SJCRH30 (cell line): ENCODE results near the gene SSC5D. TPM values are rescaled to one million over a fixed set of nuclear protein-coding genes. Genes with fewer than 3 reads are reported as not detected.
"Not testable (repeated sequence)": the region's sequence is repeated elsewhere in the genome, so short reads cannot be mapped to it uniquely, and the experiment has no call there.

Experiments used
- DNase-seq, 2 experiments: peaks; one replicate each; pipeline ENCODE4 v3.0.0-alpha.2; 2015 to 2020
- H3K27ac ChIP-seq: fragments of 250-450 bp; sonication (Bioruptor Pico); 2 replicates; pipeline ENCODE4 v1.5.1; 2020; ENCODE audit warnings: mild to moderate bottlenecking, moderate library complexity
- H3K27me3 ChIP-seq: fragments of 250-450 bp; sonication (Bioruptor Pico); 2 replicates; pipeline ENCODE4 v1.5.1; 2020; ENCODE audit warnings: mild to moderate bottlenecking, moderate library complexity
- H3K36me3 ChIP-seq: fragments of 250-450 bp; sonication (Bioruptor Pico); 2 replicates; pipeline ENCODE4 v1.5.1; 2020; ENCODE audit warnings: mild to moderate bottlenecking, moderate library complexity
- H3K4me1 ChIP-seq: fragments of 250-450 bp; sonication (Bioruptor Pico); 2 replicates; pipeline ENCODE4 v1.5.1; 2020; ENCODE audit warnings: mild to moderate bottlenecking, moderate library complexity
- H3K4me3 ChIP-seq: fragments of 250-450 bp; sonication (Bioruptor Pico); 2 replicates; pipeline ENCODE4 v1.5.1; 2020; ENCODE audit warnings: mild to moderate bottlenecking, moderate library complexity
- H3K9me3 ChIP-seq: fragments of 250-450 bp; sonication (Bioruptor Pico); replicated peaks from 2 replicates; pipeline ENCODE4 v1.5.1; 2020; ENCODE audit warnings: mild to moderate bottlenecking, moderate library complexity
- total RNA-seq: library from RNA; depleted of rRNA; stranded (reverse); fragments of >200 nt; shearing (Covaris generic); gene quantifications from 2 replicates; pipeline ENCODE4 v1.2.3, GENCODE V29; 2014

The SSC5D gene
- total RNA-seq, 1 experiment from 2014 or later, result 3.1 TPM

DNA sequence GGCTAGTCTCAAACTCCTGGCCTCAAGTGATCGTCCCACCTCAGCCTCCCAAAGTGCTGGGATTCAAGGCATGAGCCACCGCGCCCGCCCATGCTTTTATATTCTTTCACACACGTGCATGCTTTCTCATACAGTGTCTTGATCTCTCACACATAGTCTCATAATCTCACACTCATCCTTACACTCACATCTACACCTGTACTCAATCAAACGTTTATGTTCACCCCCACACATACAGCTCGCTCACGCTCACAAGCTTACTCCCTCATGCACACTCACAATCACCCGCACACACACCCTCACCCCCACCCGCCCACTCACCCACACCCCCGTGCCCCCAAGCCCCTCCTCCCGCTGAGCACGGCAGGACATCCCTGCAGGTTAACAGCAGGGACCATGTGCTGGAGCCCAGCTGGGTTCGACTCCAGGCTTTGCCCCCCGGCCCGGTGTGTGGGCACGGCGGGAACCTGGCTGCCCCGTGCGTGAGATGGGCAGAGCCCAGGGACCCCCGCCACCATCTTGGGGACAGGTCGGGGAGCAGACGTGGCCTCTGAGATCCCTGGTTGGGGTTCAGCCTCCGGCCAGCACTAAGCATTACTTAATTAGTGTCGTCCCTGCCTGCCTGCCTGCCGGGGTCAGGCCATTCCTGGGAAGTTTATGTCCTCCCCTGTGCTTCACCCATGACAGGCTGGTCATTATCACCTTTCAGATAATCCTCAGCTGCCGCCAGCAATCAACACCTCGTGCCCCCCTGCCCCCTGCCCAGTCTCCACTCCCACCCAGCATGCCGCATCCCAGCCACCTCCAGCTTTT lies 37.3 kb downstream of the SSC5D start:
- H3K4me1 ChIP-seq, result peaks cover 37% of the 10 kb centered on the region
- no peaks in the 10 kb centered on the region for H3K36me3 ChIP-seq
- H3K4me3 ChIP-seq, result peak overlapping the region; percentile 27
- H3K27me3 ChIP-seq, result no peaks in the 10 kb centered on the region
- H3K27ac ChIP-seq, result peak overlapping the region; percentile 63
- no peaks in the 10 kb centered on the region for H3K9me3 ChIP-seq
- peak; percentile 77 to 80 for DNase-seq

DNA sequence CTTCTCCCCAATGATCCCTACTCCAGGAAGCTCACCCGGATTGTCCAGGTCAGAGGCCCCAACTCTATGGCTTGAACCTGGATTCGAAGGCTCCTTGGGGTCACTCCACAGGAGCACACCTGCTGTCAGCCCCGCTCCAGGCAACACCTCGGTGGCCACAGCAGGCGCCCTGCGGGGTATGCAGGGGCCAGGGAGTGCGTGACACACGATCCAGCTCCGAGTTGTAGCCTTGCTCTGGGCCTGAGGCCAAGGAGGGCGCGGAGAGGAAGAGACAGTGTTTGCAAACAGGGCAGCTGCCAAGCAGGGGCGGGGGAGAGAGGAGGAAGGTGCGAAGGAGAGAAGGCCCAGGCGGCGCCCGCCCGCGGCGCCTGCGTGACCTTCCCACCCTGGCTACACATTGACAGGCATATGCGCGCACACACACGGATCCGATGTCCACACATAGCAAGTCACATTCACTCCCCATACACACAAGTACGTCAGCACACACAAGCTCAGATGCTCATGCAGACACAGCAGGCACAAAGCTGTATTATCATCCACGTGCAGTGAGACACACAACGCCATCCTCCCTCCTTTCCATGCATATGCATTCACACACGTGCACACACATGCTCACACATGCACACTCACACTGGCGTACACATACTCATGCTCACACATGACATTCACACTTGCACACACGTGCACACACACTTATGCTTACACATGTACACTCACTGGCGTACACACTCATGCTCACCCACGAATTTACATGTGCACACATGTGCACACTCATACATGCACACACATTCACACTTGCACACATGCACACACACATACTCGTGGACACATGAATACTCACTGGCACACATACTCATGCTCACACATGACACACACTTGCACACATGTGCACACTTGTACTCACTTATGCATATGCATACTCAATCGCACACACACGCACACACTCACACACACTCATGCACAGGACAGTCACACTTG lies 38.3 kb downstream of the SSC5D start:
- no peaks in the 10 kb centered on the region for H3K27me3 ChIP-seq
- H3K27ac ChIP-seq, result peak overlapping the region; percentile 63
- no peak overlapping the region; the same call in 1 of the 2 replicates for H3K4me3 ChIP-seq
- H3K36me3 ChIP-seq, result no peaks in the 10 kb centered on the region
- H3K9me3 ChIP-seq, result no peaks in the 10 kb centered on the region
- peak; percentile 95 to 97 for DNase-seq
- peaks cover 33% of the 10 kb centered on the region for H3K4me1 ChIP-seq

DNA sequence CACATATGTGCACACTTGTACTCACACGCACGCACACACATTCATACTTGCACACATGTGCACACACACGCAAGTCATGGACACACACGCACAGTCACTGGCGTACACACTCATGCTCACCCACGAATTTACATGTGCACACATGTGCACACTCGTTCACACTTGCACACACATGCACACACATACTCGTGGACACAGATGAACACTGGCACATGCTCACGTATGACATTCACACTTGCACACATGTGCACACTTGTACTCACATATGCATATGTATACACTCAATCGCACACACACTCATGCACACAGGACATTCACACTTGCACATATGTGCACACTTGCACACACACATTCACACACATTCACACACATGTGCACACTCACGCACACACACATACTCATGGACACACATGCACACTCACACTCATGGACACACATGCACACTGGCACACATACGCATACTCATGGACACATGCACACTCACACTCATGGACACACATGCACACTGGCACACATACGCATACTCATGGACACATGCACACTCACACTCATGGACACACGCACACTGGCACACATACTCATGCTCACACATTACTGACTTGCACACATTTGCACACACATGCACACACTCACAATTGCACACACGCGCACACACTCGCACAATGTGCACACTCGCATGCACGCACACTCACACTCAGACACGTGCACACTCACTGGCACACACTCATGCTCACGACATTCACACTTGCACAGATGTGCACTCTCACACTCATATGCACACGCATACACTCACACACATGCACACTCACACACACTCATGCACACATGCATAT lies 39.2 kb downstream of the SSC5D start:
- Histone ChIP-seq H3K27me3 (no peaks in the 10 kb centered on the region), H3K36me3 (no peaks in the 10 kb centered on the region), H3K27ac (no peak overlapping the region), H3K4me3 (no peak overlapping the region), H3K4me1 (peaks cover 26% of the 10 kb centered on the region), H3K9me3 (no peaks in the 10 kb centered on the region)
- DNase-seq, result no peak

DNA sequence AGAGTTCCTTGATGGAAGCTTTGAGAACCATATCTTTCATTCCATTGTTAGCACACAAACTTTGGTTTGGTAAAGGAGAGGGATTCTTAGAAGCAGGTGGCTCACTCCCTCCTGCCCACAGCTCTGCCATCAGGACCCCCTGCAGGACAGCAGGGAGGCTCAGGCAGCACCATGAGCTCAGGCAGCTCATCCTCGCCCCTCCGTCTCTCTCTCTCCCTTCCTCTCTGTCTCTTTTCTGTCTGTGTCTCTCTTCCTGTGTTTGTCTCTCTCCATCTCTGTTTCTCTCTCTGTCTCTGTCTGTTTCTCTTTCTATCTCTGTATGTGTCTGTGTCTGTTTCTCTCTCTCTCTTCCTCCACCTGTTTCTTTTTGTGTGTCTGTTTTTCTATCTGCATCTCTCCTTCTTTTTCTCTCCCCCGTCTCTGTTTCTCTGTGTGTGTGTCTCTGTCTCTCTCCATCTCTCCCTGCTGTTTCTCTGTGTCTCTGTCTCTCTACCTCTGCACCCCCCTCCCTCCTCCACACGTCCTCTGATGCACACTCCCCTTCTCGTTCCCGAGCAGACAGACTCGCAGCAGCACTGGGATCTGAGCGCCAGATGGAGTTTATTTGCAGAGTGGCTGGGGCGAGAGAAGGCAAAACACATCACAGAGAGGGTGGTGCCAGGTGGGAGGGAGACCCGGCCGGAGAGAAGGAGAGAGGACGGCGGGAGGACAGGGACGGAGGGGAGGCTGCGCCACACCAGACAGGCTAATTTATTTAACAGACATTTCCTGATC lies 40.0 kb downstream of the SSC5D start:
- Histone ChIP-seq H3K27me3 (no peaks in the 10 kb centered on the region), H3K36me3 (no peaks in the 10 kb centered on the region; the same call in 1 of the 2 replicates), H3K27ac (peak overlapping the region; percentile 15; the same call in 1 of the 2 replicates), H3K4me1 (peaks cover 26% of the 10 kb centered on the region), H3K4me3 (no peak overlapping the region), H3K9me3 (no peaks in the 10 kb centered on the region)
- DNase-seq, result peak; percentile 56 to 64

DNA sequence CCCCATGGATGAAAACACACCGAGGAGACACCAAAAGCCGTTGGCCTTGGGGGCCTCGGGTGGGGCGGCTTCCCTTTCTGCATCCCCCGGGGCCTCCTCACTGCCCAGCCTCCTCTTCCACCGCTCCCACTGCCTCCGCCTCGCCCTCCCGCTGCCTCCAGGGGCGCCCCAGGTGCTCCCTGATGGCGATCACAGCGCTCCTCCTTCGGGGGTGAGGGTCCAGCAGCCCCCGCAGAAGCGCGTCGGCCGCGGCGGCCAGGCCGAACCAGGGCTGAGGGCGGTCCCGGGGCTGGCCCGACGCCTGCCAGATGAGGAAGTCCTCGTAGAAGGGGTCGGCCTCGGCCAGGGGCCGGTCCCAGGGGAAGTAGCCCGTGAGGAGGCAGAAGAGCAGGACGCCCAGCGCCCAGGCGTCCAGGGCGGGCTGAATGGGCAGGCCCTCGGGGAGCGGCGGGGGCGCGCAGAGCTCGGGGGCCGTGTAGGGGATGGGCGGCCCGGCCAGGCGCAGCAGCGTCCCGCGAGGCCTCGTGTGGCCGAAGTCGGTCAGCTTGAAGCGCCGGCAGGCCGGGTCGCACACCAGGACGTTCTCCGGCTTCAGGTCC lies 41.5 kb downstream of the SSC5D start:
- H3K4me3 ChIP-seq, result no peak overlapping the region
- no peaks in the 10 kb centered on the region for H3K9me3 ChIP-seq
- no peak overlapping the region for H3K27ac ChIP-seq
- H3K27me3 ChIP-seq, result no peaks in the 10 kb centered on the region
- no peaks in the 10 kb centered on the region; the same call in 1 of the 2 replicates for H3K36me3 ChIP-seq
- H3K4me1 ChIP-seq, result peaks cover 26% of the 10 kb centered on the region
- no peak for DNase-seq

DNA sequence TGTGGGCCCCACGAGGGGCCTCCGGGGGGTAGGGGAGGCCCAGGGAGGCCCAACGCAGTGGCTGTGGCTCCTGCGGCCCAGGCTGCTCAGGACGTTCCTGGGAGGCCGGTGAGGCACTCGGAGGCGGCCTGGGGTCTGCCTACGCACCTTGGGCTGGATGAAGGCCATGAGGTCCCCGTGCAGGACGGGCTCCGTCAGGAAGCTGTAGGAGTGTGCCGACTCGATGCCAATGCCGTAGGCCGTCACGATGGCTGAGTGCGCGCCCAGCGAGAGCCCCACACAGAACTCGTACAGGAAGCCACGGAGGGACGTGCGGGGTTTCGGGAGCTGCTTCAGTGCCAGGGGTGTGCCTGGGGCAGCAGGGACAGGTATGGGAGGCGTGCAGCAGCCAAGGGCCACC lies 42.8 kb downstream of the SSC5D start:
- Histone ChIP-seq H3K9me3 (no peaks in the 10 kb centered on the region), H3K4me1 (peaks cover 25% of the 10 kb centered on the region), H3K4me3 (no peak overlapping the region), H3K36me3 (no peaks in the 10 kb centered on the region; the same call in 1 of the 2 replicates), H3K27me3 (no peaks in the 10 kb centered on the region), H3K27ac (no peak overlapping the region)
- no peak for DNase-seq

DNA sequence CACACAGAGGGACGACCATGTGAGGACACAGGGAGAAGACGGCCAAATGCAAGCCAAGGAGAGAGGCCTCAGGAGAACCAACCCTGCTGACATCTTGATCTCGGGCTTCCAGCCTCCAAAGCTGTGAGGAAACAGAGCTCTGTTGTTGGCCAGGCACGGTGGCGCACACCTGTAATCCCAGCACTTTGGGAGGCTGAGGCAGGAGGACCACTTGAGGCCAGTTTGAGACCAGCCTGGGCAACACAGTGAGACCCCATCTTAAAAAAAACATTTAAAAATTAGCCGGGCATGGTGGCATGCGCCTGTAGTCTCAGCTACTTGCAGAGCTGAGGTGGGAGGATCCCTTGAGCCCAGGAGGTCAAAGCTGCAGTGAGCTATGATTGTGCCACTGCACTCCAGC lies 46.0 kb downstream of the SSC5D start:
- not testable (repeated sequence) for H3K36me3 ChIP-seq, H3K27ac ChIP-seq, DNase-seq, H3K9me3 ChIP-seq, H3K4me3 ChIP-seq, H3K27me3 ChIP-seq
- peaks cover 24% of the 10 kb centered on the region for H3K4me1 ChIP-seq

DNA sequence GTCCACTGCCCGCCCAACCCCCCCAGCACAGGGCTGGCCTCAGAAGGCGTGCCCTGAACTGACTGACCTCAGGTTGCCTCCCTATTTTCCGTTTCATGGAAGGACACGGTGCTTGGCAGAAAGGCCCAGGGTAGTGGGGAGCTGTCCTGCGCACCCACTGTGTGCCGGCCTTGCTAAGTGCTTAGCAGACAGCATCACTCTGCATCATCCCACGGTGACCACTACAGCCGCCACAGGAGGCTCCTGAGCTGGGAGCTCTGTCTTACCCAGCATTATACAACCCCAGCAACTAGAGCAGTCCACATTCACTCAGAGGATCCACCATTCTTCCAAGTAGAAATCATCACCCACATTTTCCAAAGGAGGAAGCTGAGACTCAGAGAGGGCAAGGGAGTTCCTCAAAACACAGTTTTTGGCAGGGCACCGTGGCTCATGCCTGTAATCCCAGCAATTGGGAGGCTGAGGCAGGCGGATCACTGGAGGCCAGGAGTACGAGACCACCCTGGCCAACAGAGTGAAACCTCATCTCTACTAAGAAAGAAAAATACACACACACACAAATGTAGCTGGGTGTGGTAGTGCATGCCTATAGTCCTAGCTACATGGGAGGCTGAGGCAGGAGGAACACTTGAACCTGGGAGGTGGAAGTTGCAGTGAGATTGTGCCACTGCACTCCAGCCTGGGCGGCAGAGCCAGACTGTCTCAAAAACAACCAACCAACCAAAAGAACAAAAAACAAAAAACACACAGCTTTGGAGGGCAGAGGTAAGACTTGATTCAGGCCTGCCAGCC lies 47.1 kb downstream of the SSC5D start:
- Histone ChIP-seq H3K9me3 (no peaks in the 10 kb centered on the region), H3K36me3 (no peaks in the 10 kb centered on the region; the same call in 1 of the 2 replicates), H3K27ac (no peak overlapping the region), H3K4me1 (peaks cover 29% of the 10 kb centered on the region), H3K27me3 (no peaks in the 10 kb centered on the region), H3K4me3 (no peak overlapping the region)
- no peak for DNase-seq

DNA sequence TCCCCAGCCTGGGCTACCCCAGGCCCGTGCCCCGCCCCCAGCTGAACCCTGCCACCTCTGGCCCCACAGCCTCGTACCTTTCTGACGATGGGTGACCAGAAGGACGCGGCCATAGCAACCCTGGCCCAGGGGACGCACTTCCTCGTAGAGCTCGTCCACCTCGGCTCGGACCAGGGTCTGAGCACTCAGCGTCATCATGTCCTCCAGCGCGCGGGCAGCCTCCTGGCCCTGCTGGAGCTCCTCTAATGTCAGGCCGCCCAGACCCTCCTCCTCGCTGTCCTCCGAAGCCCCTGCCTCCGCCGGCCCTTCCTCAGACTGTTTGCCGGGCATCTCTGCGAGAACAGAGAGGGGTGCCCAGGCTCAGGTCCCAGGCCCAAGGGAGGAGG lies 47.7 kb downstream of the SSC5D start:
- peaks cover 35% of the 10 kb centered on the region for H3K4me1 ChIP-seq

DNA sequence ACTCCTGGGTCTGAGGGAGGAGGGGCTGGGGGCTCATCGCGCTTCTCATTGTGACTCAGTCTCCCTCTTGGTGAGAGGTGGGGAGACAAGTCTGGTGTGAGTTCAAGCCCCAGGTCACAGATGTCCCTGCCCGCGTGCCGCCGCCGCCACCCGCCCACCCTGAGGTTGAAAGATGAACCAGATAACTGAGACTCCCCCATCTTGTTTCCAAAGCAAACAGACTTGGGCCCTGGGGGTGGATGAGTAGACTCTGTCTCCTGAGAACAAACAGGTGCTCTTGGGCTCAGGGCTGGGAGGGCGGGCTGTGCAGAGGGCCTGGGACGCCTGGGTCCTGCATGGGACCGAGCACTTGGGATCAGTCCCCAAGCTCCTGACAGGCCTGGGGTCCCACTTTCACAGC lies 48.1 kb downstream of the SSC5D start:
- H3K36me3 ChIP-seq, result no peaks in the 10 kb centered on the region; the same call in 1 of the 2 replicates
- no peaks in the 10 kb centered on the region for H3K9me3 ChIP-seq
- peak overlapping the region; percentile 56 for H3K4me3 ChIP-seq
- peak; percentile 47 to 57 for DNase-seq
- H3K4me1 ChIP-seq, result peaks cover 36% of the 10 kb centered on the region
- H3K27ac ChIP-seq, result no peak overlapping the region
- H3K27me3 ChIP-seq, result no peaks in the 10 kb centered on the region

More for the DNA sequence above, 47.7 kb downstream of the SSC5D start:
- no peak overlapping the region for H3K27ac ChIP-seq
- no peaks in the 10 kb centered on the region for H3K27me3 ChIP-seq
- peak overlapping the region; percentile 56 for H3K4me3 ChIP-seq
- no peaks in the 10 kb centered on the region for H3K9me3 ChIP-seq
- DNase-seq, result no peak
- no peaks in the 10 kb centered on the region; the same call in 1 of the 2 replicates for H3K36me3 ChIP-seq

DNA sequence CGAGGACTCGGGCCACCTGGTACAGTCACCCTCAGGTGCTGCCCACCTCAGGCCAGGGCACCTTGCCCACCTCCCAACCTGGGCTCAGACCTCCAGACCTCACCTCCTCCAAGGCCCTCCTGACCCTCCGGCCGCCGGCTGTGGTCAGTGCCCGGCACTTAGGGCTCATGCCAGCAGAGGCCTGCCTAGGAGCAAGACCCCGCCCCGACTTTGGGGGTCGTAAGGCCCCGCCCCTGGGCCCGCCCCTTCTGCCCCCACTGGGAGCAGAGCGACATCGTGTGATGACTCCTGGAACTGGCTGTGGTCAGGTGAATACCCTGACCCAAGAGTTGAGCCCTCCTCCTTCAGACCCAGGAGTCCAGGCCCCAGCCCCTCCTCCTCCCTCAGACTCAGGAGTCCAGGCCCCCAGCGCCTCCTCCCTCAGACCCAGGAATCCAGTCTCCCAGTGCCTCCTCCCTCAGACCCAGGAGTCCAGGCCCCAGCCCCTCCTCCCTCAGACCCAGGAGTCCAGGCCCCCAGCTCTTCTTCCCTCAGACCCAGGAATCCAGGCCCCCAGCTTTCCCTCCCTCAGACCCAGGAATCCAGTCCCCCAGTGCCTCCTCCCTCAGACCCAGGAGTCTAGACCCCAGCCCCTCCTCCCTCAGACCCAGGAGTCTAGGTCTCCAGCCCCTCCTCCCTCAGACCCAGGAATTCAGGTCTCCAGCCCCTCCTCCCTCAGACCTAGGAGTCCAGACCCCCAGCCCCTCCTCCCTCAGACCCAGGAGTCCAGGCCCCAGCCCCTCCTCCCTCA lies 48.9 kb downstream of the SSC5D start, which contains the start of gene SBK2:
SBK2 (minus strand) TSS at position 183 of the 790 bp plus-strand sequence. CDS start 839 bp downstream, outside the sequence.
- H3K4me1 ChIP-seq, result peaks cover 36% of the 10 kb centered on the region
- no peaks in the 10 kb centered on the region for H3K9me3 ChIP-seq
- H3K36me3 ChIP-seq, result no peaks in the 10 kb centered on the region; the same call in 1 of the 2 replicates
- H3K4me3 ChIP-seq, result peak within 1 kb of the TSS; percentile 56
- H3K27me3 ChIP-seq, result no peaks in the 10 kb centered on the region
- H3K27ac ChIP-seq, result peak within 1 kb of the TSS; percentile 79
- DNase-seq, result peak; percentile 80 to 81

DNA sequence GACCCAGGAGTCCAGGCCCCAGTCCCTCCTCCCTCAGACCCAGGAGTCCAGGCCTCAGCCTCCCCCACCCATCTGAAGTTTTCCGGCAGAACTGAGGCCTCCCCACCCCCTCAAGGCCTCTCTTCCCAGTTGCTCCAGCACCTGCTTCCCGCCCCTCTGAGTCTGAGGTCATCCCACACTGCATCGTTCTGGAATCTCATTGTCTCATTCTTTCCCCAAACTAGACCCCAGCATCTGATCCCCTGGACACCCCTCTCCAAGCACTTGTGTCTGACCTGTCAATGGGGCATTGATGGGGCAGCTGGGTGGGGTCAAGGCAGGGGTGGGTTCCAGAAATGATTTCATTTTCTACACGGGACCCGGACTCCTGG lies 49.5 kb downstream of the SSC5D start:
- no peaks in the 10 kb centered on the region for H3K9me3 ChIP-seq
- no peaks in the 10 kb centered on the region for H3K36me3 ChIP-seq
- DNase-seq, result peak; percentile 91 to 94
- peak overlapping the region; percentile 79 for H3K27ac ChIP-seq
- peaks cover 36% of the 10 kb centered on the region for H3K4me1 ChIP-seq
- H3K27me3 ChIP-seq, result no peaks in the 10 kb centered on the region
- no peak overlapping the region for H3K4me3 ChIP-seq
